H1 (cell line): ENCODE data around the gene GREB1L. TPM values are rescaled to one million over a fixed set of nuclear protein-coding genes. Genes with fewer than 3 reads are reported as not detected.

ENCODE experiments used
- polyA plus RNA-seq, 7 experiments: library from polyadenylated mRNA; depleted of rRNA in 3 of 7; stranded (reverse) in 5 of 7; unstranded in 2 of 7; fragments of >200 nt in 5 of 7; fragments of 200-250 nt in 2 of 7; gene quantifications; 1 replicate in 5 of 7; 2 replicates in 1 of 7; 4 replicates in 1 of 7; pipeline versions ENCODE4 v1.2.1 to v1.2.3, GENCODE V29; 2011 to 2013; ENCODE audit warnings: missing spikeins in 2 of 7, mixed read lengths in 2 of 7
- small RNA-seq: library from polyadenylated mRNA; stranded (forward); fragments of <200 nt; extraction: miRNeasy Mini kit (QIAGEN cat#:217004); gene quantifications from one replicate; pipeline ENCODE3, GENCODE V24; 2013; ENCODE audit not compliant: insufficient read depth
- total RNA-seq: library from RNA; stranded (reverse); fragmentation: NEBNext Ultra II Directional; extraction: Animal tissue kit (Norgen Biotek cat#: 25700); gene quantifications from 2 replicates; pipeline ENCODE4 v1.2.1, GENCODE V29; 2021

The GREB1L gene
- total and polyA plus RNA-seq, 2 of the 8 experiments (the other 6 are each of a cell fraction or from before 2014, with no cell fraction given) = 0.34 to 1.6 TPM

Small RNAs within 50 kb of the gene (small RNA-seq; reads per million reads assigned to genes)
- gene RF00603 = not detected

Other genes with a start within 250 kb of the GREB1L start
- 46.0 and 48.9 TPM in 2 replicates for gene ROCK1, start 130.4 kb upstream of the GREB1L start, total RNA-seq
- 4.2 TPM in 2 replicates for gene ROCK1, start 130.4 kb upstream of the GREB1L start, polyA plus RNA-seq (2011; rRNA removed)